ENCODE results near the gene OR52N1. TPM values are rescaled to one million over a fixed set of nuclear protein-coding genes. Genes with fewer than 3 reads are reported as not detected.
A peak's percentile ranks its signal among the peaks of the same experiment; 100 is the strongest.

Gene OR52N1
- total RNA-seq, 1 donor from 2014 or later: not detected

- TF ChIP-seq, protein P1, sequence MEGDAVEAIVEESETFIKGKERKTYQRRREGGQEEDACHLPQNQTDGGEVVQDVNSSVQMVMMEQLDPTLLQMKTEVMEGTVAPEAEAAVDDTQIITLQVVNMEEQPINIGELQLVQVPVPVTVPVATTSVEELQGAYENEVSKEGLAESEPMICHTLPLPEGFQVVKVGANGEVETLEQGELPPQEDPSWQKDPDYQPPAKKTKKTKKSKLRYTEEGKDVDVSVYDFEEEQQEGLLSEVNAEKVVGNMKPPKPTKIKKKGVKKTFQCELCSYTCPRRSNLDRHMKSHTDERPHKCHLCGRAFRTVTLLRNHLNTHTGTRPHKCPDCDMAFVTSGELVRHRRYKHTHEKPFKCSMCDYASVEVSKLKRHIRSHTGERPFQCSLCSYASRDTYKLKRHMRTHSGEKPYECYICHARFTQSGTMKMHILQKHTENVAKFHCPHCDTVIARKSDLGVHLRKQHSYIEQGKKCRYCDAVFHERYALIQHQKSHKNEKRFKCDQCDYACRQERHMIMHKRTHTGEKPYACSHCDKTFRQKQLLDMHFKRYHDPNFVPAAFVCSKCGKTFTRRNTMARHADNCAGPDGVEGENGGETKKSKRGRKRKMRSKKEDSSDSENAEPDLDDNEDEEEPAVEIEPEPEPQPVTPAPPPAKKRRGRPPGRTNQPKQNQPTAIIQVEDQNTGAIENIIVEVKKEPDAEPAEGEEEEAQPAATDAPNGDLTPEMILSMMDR (IDR thresholded peaks at IDR 0.05; ENCODE audit: insufficient read depth, low read length, poor library complexity, severe bottlenecking): no peak
- no peak for DNase-seq (ENCODE audit: low read depth)
- Histone ChIP-seq H3K4me3 (ENCODE audit: low read depth, low read length) (no peak overlapping the region), H3K36me3 (ENCODE audit: control insufficient read depth, insufficient read depth, low read length) (no peaks in the 10 kb centered on the region), H3K27me3 (ENCODE audit: control insufficient read depth, insufficient read depth, low read length) (no peaks in the 10 kb centered on the region)
Measured at GRCh38 chr11:5815534-5815933, 24.5 kb upstream of the OR52N1 start.

DNA sequence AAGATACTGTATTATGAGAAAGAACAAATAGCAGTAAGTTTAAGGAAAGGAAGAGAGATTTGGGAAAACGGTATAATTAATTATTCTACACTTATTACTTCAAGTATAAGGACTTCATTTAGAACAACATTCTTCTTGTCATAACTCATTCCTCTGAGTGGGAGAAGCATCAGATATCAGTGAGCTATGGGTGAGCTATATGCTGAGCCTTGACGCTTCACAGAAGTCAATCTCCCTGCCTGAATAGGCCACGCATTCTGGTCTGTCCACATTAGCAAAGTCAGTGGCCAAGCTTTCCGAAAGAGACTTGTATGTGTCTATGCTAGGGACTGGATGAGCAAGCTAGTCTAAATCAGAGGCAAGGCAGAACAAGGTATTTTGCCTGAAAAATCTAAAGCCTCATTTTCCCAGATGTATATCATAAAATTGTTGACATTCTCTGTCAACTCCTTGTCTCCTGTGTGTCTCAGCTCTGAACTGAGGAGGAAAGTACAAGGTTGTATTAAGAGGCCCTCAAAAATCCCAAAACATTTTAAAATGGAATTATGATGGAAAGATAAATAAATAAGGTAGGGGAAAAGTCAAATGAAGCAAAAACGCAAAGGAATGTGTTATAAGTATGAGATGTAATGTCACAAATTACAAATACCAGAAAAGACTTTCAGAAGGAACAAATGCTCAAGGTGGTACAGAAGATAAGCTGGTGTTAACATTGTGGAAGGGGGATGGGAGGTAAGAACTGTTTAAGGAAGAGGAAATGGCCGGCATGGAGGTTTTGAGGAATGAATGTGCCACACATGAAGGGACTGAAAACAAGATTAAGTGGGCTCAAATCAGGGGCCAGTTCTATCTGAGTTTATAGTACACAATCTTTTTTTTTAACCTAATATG lies 19.1 kb upstream of the OR52N1 start:
- TF ChIP-seq, protein P1 (IDR thresholded peaks at IDR 0.05; ENCODE audit: insufficient read depth, low read length, poor library complexity, severe bottlenecking): no peak
- no peaks in the 10 kb centered on the region for H3K36me3 ChIP-seq (ENCODE audit: control insufficient read depth, insufficient read depth, low read length)
- no peak overlapping the region for H3K4me3 ChIP-seq (ENCODE audit: low read depth, low read length)
- no peak for DNase-seq (ENCODE audit: low read depth)
- H3K27me3 ChIP-seq (ENCODE audit: control insufficient read depth, insufficient read depth, low read length): peaks cover 7% of the 10 kb centered on the region

DNA sequence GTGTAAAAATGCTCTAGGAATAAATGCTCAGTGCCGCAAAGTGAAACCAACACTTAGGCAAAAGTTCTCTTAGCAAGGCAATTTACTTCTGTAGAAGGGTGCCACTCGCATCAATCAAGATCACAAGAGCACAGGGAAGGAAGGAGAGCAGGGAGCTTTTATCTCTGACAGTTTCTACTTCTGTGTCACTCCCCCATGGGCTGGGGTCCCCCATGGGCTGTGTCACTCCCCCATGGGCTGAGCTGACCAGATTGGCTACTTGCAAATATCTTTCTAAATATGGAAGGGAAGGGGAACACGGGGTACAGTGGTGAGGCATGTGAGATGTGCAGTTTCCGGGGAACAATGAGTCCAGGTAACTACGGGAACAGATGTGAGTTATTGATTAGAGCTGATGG lies 18.1 kb upstream of the OR52N1 start:
- Histone ChIP-seq H3K36me3 (ENCODE audit: control insufficient read depth, insufficient read depth, low read length) (no peaks in the 10 kb centered on the region), H3K27me3 (ENCODE audit: control insufficient read depth, insufficient read depth, low read length) (peaks cover 7% of the 10 kb centered on the region), H3K4me3 (ENCODE audit: low read depth, low read length) (peak overlapping the region; percentile 49)
- no peak for DNase-seq (ENCODE audit: low read depth)
- TF ChIP-seq, protein P1 (IDR thresholded peaks at IDR 0.05; ENCODE audit: insufficient read depth, low read length, poor library complexity, severe bottlenecking): no peak

DNA sequence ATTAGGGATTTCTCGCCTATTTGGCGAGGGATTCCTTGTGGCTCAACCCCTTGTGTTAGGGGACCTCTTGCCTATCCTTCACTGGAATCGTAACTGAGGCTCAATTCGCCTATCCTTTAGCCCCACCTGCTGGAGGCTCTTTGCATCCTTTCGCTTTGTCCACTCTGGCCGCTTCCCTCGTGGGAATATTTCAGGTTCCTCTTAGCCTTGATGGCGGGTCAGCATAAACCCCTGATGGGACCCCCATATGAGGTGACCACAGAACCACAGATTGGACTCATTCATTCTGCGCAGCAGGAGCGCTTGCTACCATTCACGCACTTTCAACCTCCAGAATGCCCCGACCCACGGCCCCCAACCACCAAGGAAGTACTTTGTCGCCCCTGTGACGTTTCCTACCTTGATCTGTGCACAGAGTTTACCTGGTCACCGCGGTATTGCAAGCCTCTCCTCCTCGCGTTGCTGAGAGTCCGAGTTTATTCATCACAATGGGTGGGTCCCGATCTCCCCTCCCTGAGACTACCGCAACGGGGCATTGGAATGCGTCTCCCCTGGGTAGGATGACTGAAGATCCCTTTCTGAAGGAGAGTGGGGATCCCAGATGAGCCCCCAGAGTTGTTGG lies 17.5 kb upstream of the OR52N1 start, which contains the start of gene OR52N2:
TSS of gene OR52N2 (plus strand) at position 425 of the 622 bp plus-strand sequence. CDS start 11,412 bp downstream, outside the sequence.
- Histone ChIP-seq H3K27me3 (ENCODE audit: control insufficient read depth, insufficient read depth, low read length) (peaks cover 7% of the 10 kb centered on the region), H3K4me3 (ENCODE audit: low read depth, low read length) (peak within 1 kb of the TSS; percentile 49), H3K36me3 (ENCODE audit: control insufficient read depth, insufficient read depth, low read length) (no peaks in the 10 kb centered on the region)
- peak; percentile 9 for DNase-seq (ENCODE audit: low read depth)
- TF ChIP-seq, protein P1 (IDR thresholded peaks at IDR 0.05; ENCODE audit: insufficient read depth, low read length, poor library complexity, severe bottlenecking): peak; percentile 80

GRCh38 chr11:5807580-5807979 lies 16.5 kb upstream of the OR52N1 start:
- TF ChIP-seq, protein P1 (IDR thresholded peaks at IDR 0.05; ENCODE audit: insufficient read depth, low read length, poor library complexity, severe bottlenecking): no peak
- no peak for DNase-seq (ENCODE audit: low read depth)
- Histone ChIP-seq H3K36me3 (ENCODE audit: control insufficient read depth, insufficient read depth, low read length) (no peaks in the 10 kb centered on the region), H3K4me3 (ENCODE audit: low read depth, low read length) (no peak overlapping the region), H3K27me3 (ENCODE audit: control insufficient read depth, insufficient read depth, low read length) (peaks cover 7% of the 10 kb centered on the region)
